HG03045 (cell line): ENCODE measurements around the gene PFN3.

Source experiments
- ATAC-seq: cut with Tn5 transposase; IDR thresholded peaks from one replicate; pipeline ENCODE4 v1.9.1; 2021; ENCODE audit warnings: mild to moderate bottlenecking, moderate library complexity; ENCODE audit not compliant: unreplicated experiment

Gene PFN3

DNA sequence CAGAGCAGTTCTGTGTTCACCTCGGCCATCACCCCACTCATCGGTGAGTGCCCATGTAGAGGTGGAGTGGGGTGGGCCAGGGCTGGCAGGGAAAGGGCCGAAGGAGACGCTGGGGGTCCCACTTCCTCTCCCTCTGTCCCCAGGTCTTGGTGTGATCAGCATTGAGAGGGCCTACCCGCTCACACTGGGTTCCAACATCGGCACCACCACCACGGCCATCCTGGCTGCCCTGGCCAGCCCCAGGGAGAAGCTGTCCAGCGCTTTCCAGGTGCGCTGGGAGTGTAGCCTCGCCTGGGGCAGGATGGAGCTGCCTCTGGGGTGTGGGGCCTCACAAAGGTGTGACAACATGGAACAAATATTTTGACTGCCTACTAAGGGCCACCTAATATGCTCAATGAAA lies 3.7 kb downstream of the PFN3 start:
- ATAC-seq, result no peak

- ATAC-seq, result no peak
Observed at GRCh38 chr5:177396078-177396477, 4.4 kb downstream of the PFN3 start.

- no peak for ATAC-seq
Observed at GRCh38 chr5:177393990-177394389, 6.5 kb downstream of the PFN3 start.

DNA sequence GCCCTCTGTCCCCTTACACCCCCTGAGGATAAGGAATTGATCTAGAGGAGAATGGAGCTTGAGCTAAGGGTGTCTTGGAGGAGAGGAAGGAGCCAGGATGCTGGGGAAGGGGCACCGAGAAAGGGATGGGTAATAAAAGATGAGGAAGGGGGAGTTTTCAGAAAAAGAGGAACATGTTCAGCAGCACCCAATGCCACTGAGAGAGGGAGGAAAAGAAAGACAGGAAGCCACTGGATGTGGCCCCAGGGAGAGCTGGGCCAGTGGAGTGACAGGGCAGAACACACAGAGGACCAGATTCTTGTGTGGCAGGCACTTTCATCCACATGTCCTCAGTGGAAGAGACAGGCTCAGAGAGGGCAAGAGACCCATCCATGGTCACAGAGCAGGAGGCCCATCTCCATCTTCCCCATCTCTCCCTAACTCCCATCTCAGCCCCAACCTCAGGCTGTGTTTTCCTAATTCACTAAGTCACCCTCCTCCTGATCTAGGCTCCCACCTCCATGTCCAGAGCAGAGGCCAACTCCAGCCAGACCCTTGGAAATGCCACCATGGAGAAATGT lies 7.2 kb downstream of the PFN3 start:
- ATAC-seq, result no peak

- no peak for ATAC-seq
Observed at GRCh38 chr5:177392765-177393164, 7.7 kb downstream of the PFN3 start.

GRCh38 chr5:177390363-177391300 lies 9.8 kb downstream of the PFN3 start:
- peak; percentile 60 for ATAC-seq

- no peak for ATAC-seq
Observed at GRCh38 chr5:177389241-177390169, 11.0 kb downstream of the PFN3 start.

DNA sequence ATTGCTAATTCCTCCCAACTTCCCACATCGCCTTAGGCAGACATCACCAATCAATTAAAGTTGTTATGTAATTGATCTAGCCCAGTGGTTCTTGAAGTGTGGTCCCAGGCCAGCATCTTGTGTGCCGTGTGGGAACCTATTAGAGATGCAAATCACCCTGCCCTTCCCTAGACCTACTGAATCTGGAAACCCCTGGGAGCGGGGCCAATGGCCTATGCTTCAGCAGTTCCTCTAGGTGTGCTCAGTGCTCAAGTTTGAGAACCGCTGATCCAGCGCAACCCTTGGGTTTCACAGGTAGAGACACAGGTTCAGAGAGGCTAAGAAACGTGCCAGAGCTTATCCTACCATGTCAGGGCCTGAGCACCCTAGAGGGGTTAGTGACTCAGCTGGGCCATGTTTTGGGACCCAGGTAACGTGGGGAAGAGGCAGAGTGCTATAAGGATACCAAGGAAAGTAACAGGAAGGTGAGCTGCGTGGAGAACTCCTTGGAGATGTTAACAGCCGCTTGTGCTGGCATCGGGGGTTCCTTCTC lies 11.9 kb downstream of the PFN3 start:
- no peak for ATAC-seq

DNA sequence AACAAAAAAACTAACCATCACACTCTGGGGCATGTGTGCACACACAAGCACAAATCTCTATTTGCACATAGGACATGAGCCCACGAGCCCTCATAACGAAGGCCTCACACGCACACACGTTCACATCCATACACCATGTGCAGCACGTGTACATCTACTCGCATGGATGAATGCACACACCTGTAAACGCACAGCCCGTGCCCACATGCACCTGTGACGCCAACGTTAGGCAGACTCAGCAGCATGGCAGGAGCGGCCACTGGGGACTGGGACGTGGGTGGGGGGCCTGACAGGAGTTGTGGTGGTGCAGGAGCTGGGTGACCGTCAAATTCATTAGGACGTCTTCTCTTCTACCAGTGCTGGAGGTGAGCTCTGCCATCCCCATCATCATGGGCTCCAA lies 13.1 kb downstream of the PFN3 start:
- ATAC-seq, result no peak

DNA sequence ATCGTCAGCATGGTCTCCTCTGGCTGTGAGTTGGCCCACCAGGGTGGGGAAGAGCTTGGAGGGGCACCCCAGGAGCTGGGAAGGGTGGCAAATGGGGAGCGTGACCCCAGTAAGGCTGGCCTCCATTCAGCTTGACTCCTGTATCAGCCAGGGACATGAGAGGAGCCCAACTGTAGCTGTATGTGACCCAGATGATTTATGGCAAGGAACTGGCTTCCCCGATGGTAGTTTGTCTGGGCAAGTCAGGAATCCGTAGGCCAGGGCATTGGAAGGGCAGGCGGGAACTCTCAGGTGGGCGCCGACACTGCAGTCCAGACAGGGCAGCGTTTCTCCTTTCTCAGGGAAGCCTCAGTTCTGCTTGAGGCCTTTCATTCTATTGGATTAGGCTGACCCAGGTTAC lies 13.9 kb downstream of the PFN3 start:
- no peak for ATAC-seq

DNA sequence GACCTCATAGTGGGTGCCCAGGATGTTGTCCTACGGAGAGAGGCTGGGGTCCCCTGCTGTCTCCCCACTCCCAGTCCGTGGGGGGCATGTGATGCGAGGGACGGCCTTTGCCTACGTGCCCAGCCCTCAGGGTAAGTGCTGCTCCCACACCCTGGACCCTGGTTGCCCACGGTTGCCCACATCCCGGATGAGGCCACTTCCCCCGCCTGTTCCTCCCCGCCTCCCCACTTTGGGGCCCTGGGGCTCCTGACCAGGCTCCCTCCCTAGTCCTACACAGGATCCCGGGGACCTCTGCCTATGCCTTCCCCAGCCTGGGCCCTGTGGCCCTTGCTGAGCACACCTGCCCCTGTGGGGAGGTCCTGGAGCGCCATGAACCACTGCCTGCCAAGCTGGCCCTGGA lies 14.7 kb downstream of the PFN3 start:
- ATAC-seq, result no peak

DNA sequence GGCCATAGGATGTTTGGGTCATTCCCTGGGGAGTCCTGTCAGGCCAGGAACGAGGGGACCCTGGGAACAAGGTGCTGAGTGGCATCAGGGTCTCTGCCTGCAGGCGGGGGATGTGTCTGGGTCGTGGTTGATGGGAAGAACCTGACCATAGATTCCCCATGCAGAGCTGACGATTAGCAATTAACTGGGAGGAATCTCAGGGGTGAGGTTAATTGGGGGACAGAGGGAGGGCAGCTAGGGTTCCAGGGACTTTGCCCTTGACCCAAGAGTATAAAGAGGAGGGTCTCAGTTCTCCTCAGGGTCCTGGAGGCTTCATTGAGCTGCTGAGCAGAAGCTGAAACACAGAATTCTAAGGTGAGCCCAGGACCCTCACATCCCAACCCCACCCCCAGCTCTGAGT lies 16.3 kb downstream of the PFN3 start, which contains the start of gene SLC34A1:
Gene SLC34A1 (plus strand): TSS at position 301 of the 400 bp plus-strand sequence. CDS start 1,308 bp downstream, outside the sequence.
- no peak for ATAC-seq

GRCh38 chr5:177383181-177383580 lies 17.3 kb downstream of the PFN3 start:
- ATAC-seq, result no peak

DNA sequence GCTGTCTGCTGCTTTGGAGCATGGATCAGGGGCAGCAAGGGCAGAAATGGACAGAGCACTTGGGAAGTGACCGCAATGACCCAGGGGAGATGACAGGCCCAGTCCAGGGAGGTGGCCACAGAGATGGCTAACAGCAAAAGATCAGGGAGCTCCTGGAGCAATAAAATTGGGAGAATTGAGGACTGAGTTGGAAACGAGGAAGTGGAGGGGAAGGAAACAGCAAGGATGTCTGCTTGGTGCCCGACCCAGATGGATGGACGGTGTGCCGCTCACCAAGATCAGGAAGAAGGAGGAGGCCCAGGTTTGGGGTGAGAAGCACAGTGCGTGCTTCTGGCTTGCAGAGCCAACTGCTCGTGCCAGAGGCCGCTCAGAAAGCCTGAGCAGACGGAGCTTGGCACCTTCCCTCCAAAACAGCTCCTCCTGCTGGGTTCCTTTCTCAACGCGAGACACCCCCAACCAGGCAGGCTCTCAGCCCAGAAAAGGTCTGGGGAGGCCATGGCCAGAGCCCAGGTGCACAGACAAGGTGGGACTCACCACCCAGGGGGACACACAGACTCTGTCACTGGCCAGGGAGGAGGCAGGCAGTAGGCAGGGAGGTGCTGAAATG lies 17.9 kb downstream of the PFN3 start:
- ATAC-seq, result no peak

- no peak for ATAC-seq
Observed at GRCh38 chr5:177380805-177381126, 19.7 kb downstream of the PFN3 start.

DNA sequence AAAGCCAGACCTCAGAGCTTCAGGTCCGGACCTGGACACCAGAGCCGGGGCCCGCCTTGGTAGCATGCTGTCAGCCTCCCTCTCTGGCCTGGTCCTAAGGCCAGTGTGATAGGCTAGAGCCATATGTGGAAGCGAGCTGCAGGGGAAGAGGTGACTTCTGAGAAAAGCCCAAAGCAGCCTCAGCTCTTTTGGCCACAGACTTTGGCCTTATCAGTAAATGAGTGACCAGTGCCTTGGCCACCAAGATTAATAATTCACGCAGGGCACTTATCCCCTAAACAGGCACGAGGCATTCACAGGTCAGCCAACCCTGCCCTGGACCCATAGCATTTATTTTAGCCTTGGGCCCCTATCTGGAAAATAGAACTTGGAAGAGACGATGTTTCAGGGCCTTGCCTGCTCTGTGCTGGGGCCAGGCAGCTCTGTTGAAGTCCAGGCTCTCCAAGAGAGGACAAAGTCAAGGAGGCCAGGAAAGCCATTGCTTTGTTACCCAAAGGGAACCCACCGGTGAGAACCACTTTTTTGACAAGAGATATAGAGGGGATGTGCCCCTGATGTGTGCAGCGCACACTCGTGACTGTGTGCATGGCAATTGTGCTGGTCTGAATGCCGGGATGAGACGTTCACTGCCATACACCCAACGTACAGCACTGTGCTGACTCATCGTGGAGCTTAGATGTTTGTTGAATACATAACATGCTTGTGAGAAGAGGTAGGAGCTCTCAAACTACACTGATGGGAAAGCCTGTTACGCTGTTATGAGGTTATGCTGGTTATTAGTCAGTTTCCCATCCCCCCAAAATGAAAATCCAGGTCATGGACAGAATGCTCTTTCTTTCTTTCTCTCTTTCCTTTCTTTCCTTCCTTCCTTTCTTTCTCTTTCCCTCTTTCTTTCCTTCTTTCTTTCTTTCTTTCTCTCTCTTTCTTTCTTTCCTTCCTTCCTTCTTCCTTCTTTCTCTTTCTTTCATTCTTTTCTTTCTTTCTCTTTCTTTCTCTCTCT lies 21.3 kb downstream of the PFN3 start:
- ATAC-seq, result peak; percentile 54

GRCh38 chr5:177377851-177378776 lies 22.3 kb downstream of the PFN3 start:
- no peak for ATAC-seq

GRCh38 chr5:177376107-177376506 lies 24.4 kb downstream of the PFN3 start:
- no peak for ATAC-seq
